Mucosa of descending colon (tissue), 3 donors: ENCODE measurements around the gene SYT7. TPM values are rescaled to one million over a fixed set of nuclear protein-coding genes. Genes with fewer than 3 reads are reported as not detected.
A peak's percentile ranks its signal among the peaks of the same experiment; 100 is the strongest.

Experiments
- ATAC-seq: fragments of 200-7000 bp; cut with Tn5 transposase; one replicate; pipeline ENCODE4 v1.9.1; 2020; ENCODE audit warnings: mild to moderate bottlenecking, moderate library complexity
- DNase-seq, 3 donors: peaks; one replicate each; pipeline ENCODE4 v3.0.0-alpha.2; 2020
- H3K36me3 ChIP-seq: fragments of 200-600 bp; one replicate; pipeline ENCODE4 v1.8.0; 2021; ENCODE audit warnings: low read depth, mild to moderate bottlenecking
- H3K4me1 ChIP-seq: fragments of 200-600 bp; one replicate; pipeline ENCODE4 v1.8.0; 2021; ENCODE audit warnings: low read depth, mild to moderate bottlenecking
- H3K4me3 ChIP-seq: fragments of 200-600 bp; one replicate; pipeline ENCODE4 v1.8.0; 2021; ENCODE audit warnings: mild to moderate bottlenecking
- H3K9me3 ChIP-seq: fragments of 200-600 bp; one replicate; pipeline ENCODE4 v1.8.0; 2021; ENCODE audit warnings: mild to moderate bottlenecking
- intact Hi-C, 2 donors: fragments of 100-400 bp; cut with DNase I in 1 of 2; cut with micrococcal nuclease in 1 of 2; formaldehyde crosslinking; loops; one replicate each; pipeline versions ENCODE4 v1.11.0 to v1.11.1; 2022; cut with DNase I, micrococcal nuclease
- total RNA-seq, 3 donors: library from RNA; stranded (reverse); fragmentation: NEBNext Ultra II Directional in 2 of 3; extraction: Animal tissue kit (Norgen Biotek cat#: 25700) in 2 of 3; gene quantifications; one replicate each; pipeline versions ENCODE4 v1.2.1 to v1.2.4, GENCODE V29; 2021 to 2023
- TF ChIP-seq, protein P1 (sequence below): fragments of 200-600 bp; IDR thresholded peaks from one replicate; pipeline ENCODE4 v1.8.0; 2022; ENCODE audit warnings: antibody characterized with exemption, mild to moderate bottlenecking
- donor health status: DM: no; HTN: no; CAD: no; lungs with moderate emphysema.
- donor health status: DM: no; HTN: no; CAD: no.
- donor health status: DM: no; HTN: yes; CAD: no.

SYT7 gene
- total RNA-seq, 3 donors from 2014 or later = 8.2 to 19.7 (median 19.0) TPM

DNA sequence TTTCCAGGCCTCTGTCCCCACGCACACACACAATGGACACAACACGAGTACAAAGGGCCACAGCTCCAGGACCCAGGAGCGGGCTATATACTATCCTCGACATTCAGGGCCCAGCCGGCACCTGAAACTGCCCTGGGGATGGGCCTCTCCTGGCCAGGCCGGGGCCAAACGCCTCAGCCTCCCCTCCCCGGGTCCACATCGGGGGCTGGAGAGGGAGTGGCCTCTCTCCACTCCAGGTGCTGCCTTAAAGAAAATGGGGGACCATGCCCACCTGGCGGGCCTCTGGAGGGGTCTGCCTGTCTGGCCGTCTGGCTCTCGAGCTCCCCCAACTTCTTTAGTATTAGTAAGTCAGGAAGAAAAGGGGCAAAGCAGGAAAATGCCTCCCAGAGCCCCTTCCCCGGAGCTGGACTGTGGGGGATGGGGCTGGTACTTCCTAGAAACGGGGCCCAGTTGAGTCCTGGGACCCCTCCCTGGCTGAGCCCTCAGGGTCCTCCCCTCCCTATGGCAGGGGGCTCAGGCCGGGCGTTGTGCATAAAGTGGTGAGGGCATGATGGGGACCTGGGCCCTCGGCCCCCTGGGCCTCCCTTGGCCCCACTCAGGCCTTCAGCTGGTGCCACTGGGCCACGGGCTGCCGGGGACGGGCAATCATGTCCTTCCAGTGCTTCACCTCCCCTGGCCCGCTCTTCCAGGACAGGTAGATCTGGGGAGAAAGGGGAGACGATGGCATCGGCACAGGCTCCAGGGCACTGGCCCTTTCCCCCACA lies 62.7 kb downstream of the SYT7 start:
- TF ChIP-seq, protein P1, sequence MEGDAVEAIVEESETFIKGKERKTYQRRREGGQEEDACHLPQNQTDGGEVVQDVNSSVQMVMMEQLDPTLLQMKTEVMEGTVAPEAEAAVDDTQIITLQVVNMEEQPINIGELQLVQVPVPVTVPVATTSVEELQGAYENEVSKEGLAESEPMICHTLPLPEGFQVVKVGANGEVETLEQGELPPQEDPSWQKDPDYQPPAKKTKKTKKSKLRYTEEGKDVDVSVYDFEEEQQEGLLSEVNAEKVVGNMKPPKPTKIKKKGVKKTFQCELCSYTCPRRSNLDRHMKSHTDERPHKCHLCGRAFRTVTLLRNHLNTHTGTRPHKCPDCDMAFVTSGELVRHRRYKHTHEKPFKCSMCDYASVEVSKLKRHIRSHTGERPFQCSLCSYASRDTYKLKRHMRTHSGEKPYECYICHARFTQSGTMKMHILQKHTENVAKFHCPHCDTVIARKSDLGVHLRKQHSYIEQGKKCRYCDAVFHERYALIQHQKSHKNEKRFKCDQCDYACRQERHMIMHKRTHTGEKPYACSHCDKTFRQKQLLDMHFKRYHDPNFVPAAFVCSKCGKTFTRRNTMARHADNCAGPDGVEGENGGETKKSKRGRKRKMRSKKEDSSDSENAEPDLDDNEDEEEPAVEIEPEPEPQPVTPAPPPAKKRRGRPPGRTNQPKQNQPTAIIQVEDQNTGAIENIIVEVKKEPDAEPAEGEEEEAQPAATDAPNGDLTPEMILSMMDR = no peak
- Histone ChIP-seq H3K36me3 (no peaks in the 10 kb centered on the region), H3K9me3 (no peaks in the 10 kb centered on the region), H3K4me3 (no peak overlapping the region), H3K4me1 (no peaks in the 10 kb centered on the region)
- DNase-seq (no peak), ATAC-seq (no peak)
- intact Hi-C loops = loop anchor here (5.0 kb wide), 1 partner anchor 41 kb away; no protein-coding TSS in a partner anchor

DNA sequence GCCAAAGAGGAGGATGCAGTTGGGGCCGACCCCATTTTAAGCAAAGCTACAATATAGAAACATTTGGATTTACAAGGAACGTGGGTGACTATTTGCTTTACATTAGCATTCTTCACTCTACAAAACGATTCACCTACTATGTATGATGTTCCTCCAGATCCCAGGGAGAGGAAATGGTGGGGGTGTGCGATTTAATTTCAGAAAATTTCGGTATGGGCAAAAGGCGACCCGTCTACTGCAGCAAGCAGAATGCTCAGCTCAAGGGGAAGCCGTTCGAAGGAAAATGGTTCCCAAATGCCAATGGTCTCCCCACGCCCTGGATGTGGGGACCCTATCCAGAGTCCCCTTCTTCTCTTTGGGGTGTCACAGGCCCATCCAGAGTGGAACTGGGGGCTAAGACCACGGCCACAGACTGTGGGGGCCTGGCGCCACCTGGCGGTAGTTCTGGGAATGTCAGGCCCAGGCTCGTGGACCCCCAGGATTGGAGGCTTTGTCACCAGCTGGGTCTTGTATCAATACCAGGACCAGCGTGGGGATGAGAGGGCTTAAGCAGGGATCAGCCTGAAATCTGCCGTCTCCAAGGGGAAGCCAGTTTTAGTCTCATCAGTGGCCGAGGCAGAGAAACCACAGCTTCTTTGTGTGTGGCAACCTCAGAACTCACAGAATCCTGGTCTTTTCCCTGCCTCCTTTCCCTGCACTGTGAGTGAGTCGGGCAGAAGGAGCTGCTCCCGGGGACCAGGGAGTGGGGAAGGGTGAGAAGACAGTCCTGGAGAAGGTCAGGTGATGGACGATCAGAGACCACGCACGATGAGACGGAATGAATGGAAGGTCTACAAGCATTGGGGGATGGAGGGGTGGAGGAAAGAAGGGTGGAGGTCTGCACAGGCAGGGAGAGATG lies 64.0 kb downstream of the SYT7 start:
- intact Hi-C loops = loop anchor here (5.0 kb wide), 1 partner anchor 40 kb away; no protein-coding TSS in a partner anchor
- DNase-seq (peak in 2 of 3 donors; percentile 57 to 60), ATAC-seq (no peak)
- TF ChIP-seq, protein P1 = peak; percentile 88
- H3K9me3 ChIP-seq = no peaks in the 10 kb centered on the region
- H3K36me3 ChIP-seq = no peaks in the 10 kb centered on the region
- peaks cover 5% of the 10 kb centered on the region for H3K4me1 ChIP-seq
- H3K4me3 ChIP-seq = no peak overlapping the region

DNA sequence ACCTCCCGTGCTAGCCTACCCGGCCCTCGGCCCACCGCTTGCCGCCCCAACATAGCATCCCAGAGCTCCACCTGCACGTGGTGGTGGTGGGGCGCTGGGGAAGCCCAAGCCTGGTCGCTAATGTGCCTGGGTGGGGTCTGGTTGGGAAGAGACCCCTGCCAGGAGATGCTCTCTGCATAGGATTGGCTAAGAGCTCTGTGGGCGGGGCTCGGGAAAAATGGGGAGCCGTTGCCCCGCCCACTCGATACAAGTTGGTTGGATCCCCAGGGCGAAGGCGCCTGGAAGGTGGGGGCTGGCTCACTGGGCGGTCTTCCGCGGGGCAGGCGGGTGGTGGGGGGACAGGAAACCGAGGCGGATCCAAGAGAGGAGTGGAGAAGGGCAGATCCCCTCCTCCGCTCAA lies 64.7 kb downstream of the SYT7 start:
- Histone ChIP-seq H3K36me3 (no peaks in the 10 kb centered on the region), H3K4me3 (no peak overlapping the region), H3K4me1 (peaks cover 5% of the 10 kb centered on the region), H3K9me3 (no peaks in the 10 kb centered on the region)
- no peak for DNase-seq
- TF ChIP-seq, protein P1 = no peak
- no peak for ATAC-seq
- intact Hi-C loops = loop anchor here (5.0 kb wide), 1 partner anchor 39 kb away; no protein-coding TSS in a partner anchor

DNA sequence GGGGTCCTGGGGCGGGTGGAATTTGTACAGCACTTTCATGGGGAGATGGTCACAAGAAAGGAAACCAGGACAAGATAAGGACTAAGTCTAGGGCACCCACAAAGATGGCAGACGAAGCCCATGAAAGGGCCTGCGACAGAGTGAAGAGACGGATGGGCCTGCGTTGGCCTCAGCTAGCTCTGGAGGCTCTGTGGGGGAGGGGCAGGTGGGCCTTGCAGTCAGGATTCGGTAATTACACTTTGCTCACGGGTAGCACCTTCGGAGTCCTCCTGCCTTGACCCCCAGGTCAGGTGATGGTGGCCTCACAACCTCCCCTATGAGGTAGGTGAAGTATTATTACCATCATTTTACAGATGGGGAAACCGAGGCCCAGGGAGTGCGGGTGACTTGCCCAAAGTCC lies 65.2 kb downstream of the SYT7 start:
- H3K4me1 ChIP-seq = peaks cover 5% of the 10 kb centered on the region
- TF ChIP-seq, protein P1 = no peak
- no peak overlapping the region for H3K4me3 ChIP-seq
- intact Hi-C loops = loop anchor here (5.0 kb wide), 1 partner anchor 38 kb away; no protein-coding TSS in a partner anchor
- H3K36me3 ChIP-seq = no peaks in the 10 kb centered on the region
- no peak for ATAC-seq
- DNase-seq = no peak
- no peaks in the 10 kb centered on the region for H3K9me3 ChIP-seq

DNA sequence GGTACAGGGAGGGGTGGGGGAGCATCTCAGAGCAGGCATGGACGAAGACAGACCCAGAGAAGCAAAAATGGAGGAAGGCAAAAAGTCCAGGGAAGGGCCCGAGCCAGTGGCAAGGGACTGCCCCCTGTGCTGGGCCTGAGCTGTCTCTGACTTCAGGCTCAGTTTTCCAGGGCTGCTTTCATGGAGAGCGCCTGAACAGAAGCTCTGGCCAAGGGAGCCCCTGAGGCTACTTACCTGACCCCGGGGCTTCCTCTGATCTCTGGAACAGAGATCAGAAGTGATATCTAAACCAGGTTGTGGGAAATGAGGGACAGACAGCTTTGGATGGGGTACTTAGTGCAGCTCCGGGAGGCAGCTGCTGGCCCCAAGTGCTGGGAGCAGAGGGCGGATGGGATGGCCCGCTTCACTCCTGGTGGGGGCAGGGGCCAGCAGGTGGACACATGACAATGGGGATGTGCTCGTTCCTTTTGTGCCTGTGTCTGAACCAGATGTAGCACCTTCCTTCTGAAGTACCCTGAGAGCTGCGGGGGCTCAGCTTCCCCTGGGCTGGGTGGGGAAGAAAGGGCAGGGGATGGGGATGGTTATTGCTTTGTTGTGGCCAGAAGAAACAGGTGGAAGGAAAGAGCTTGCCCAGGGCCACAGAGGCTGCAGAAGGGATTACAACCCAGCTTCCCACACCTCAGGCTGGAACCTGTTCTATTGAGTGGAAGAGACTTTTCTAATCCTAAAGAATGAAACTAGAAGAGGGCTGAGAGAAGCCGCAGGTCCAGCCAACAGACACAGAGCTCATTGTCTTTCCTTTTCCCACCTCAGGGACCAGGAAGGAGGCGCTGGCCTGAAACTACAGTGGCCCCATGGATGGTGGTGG lies 66.6 kb downstream of the SYT7 start:
- H3K36me3 ChIP-seq = no peaks in the 10 kb centered on the region
- DNase-seq = no peak
- TF ChIP-seq, protein P1 = no peak
- H3K4me1 ChIP-seq = peaks cover 12% of the 10 kb centered on the region
- H3K9me3 ChIP-seq = no peaks in the 10 kb centered on the region
- intact Hi-C loops = no loop called here
- no peak for ATAC-seq
- no peak overlapping the region for H3K4me3 ChIP-seq
